ENCODE data around the gene METTL5. TPM values are rescaled to one million over a fixed set of nuclear protein-coding genes. Genes with fewer than 3 reads are reported as not detected.
A peak's percentile ranks its signal among the peaks of the same experiment; 100 is the strongest.

Gene METTL5
- total and polyA plus RNA-seq, 9 of the 15 experiments (the other 6 are each of a cell fraction or from before 2014, with no cell fraction given) = 149 to 471 (median 224) TPM

DNA sequence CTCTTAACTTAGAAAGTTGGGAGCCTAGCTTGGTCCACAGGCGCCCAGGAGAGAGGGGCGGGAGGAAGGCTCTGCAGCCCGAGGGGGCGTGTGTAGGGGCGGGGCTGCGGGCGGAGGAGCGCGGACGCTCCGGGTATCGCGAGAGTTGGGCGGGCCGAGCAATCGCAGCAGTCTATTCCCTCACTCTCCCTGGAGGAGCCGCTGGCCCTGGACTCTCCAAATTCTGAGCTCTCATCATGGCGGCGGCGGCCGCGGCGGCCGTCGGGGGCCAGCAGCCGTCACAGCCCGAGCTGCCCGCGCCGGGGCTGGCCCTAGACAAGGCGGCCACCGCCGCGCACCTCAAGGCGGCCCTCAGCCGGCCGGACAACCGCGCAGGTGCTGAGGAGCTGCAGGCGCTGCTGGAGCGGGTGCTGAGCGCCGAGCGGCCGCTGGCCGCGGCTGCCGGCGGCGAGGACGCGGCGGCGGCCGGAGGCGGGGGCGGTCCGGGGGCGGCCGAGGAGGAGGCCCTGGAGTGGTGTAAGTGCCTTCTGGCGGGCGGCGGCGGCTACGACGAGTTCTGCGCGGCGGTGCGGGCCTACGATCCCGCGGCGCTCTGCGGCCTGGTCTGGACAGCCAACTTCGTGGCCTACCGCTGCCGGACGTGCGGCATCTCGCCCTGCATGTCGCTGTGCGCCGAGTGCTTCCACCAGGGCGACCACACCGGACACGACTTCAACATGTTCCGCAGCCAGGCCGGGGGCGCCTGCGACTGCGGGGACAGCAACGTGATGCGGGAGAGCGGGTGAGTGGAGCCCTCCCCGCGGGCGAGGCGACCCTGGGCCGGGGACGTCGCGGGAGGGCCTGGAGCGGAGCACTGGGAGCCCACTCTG is 2.8 kb upstream of the METTL5 start, which contains the start of gene UBR3 (continued):
- TF ChIP-seq, protein P1, sequence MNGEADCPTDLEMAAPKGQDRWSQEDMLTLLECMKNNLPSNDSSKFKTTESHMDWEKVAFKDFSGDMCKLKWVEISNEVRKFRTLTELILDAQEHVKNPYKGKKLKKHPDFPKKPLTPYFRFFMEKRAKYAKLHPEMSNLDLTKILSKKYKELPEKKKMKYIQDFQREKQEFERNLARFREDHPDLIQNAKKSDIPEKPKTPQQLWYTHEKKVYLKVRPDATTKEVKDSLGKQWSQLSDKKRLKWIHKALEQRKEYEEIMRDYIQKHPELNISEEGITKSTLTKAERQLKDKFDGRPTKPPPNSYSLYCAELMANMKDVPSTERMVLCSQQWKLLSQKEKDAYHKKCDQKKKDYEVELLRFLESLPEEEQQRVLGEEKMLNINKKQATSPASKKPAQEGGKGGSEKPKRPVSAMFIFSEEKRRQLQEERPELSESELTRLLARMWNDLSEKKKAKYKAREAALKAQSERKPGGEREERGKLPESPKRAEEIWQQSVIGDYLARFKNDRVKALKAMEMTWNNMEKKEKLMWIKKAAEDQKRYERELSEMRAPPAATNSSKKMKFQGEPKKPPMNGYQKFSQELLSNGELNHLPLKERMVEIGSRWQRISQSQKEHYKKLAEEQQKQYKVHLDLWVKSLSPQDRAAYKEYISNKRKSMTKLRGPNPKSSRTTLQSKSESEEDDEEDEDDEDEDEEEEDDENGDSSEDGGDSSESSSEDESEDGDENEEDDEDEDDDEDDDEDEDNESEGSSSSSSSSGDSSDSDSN (IDR thresholded peaks at IDR 0.05; ENCODE audit: borderline replicate concordance in 1 of 2, low read depth in 2 of 2, low read length in 2 of 2) = peak; percentile 74 to 86; a peak in 3 of 4 replicates
- TF ChIP-seq ERF (CRISPR knock-in tag; IDR thresholded peaks at IDR 0.05) (0 out of 2 replicates have a peak, but pooled peaks have one; percentile 22), ZNF282 (CRISPR knock-in tag; IDR thresholded peaks at IDR 0.05) (0 out of 2 replicates have a peak, but pooled peaks have one; percentile 38), CHD1 (IDR thresholded peaks at IDR 0.05; ENCODE audit: low read length) (peak; percentile 78), CBFA2T3 (IDR thresholded peaks at IDR 0.05) (no peak), ZKSCAN1 (IDR thresholded peaks at IDR 0.05; ENCODE audit: low read depth, low read length) (no peak), ZNF431 (CRISPR knock-in tag; IDR thresholded peaks at IDR 0.05) (no peak; the same call in 1 of the 2 replicates), ILF3 (IDR thresholded peaks at IDR 0.05; ENCODE audit: borderline replicate concordance) (0 out of 2 replicates have a peak, but pooled peaks have one; percentile 72), BRCA1 (IDR thresholded peaks at IDR 0.05) (no peak), BRCA1 (CRISPR knock-in tag; IDR thresholded peaks at IDR 0.05) (no peak), SLC30A9 (CRISPR knock-in tag; IDR thresholded peaks at IDR 0.05) (no peak), ZSCAN29 (IDR thresholded peaks at IDR 0.05) (peak; percentile 24; the same call in 1 of the 2 replicates), SUPT5H (IDR thresholded peaks at IDR 0.05) (peak; percentile 52), MAZ (CRISPR knock-in tag; conservative IDR thresholded peaks at IDR 0.05 in 1 of 2, IDR thresholded peaks at IDR 0.05 in 1 of 2) (peak; percentile 82 to 97), NR4A1 (CRISPR knock-in tag; IDR thresholded peaks at IDR 0.05) (no peak), NR4A1 (tag; IDR thresholded peaks at IDR 0.05) (0 out of 2 replicates have a peak, but pooled peaks have one; percentile 42), ZFX (CRISPR knock-in tag; IDR thresholded peaks at IDR 0.05) (peak; percentile 96), NONO (IDR thresholded peaks at IDR 0.05; ENCODE audit: low read depth in 2 of 2, low read length in 1 of 2) (peak; percentile 87 to 91), ZNF24 (IDR thresholded peaks at IDR 0.05) (peak; percentile 48; the same call in 1 of the 2 replicates)
- TF ChIP-seq, protein P2, sequence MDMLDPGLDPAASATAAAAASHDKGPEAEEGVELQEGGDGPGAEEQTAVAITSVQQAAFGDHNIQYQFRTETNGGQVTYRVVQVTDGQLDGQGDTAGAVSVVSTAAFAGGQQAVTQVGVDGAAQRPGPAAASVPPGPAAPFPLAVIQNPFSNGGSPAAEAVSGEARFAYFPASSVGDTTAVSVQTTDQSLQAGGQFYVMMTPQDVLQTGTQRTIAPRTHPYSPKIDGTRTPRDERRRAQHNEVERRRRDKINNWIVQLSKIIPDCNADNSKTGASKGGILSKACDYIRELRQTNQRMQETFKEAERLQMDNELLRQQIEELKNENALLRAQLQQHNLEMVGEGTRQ (CRISPR knock-in tag; IDR thresholded peaks at IDR 0.05) = peak; percentile 8; the same call in 1 of the 2 replicates
- TF ChIP-seq, protein P3, sequence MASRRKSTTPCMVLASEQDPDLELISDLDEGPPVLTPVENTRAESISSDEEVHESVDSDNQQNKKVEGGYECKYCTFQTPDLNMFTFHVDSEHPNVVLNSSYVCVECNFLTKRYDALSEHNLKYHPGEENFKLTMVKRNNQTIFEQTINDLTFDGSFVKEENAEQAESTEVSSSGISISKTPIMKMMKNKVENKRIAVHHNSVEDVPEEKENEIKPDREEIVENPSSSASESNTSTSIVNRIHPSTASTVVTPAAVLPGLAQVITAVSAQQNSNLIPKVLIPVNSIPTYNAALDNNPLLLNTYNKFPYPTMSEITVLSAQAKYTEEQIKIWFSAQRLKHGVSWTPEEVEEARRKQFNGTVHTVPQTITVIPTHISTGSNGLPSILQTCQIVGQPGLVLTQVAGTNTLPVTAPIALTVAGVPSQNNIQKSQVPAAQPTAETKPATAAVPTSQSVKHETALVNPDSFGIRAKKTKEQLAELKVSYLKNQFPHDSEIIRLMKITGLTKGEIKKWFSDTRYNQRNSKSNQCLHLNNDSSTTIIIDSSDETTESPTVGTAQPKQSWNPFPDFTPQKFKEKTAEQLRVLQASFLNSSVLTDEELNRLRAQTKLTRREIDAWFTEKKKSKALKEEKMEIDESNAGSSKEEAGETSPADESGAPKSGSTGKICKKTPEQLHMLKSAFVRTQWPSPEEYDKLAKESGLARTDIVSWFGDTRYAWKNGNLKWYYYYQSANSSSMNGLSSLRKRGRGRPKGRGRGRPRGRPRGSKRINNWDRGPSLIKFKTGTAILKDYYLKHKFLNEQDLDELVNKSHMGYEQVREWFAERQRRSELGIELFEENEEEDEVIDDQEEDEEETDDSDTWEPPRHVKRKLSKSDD (conservative IDR thresholded peaks at IDR 0.05; ENCODE audit: low read length) = peak; percentile 79; the same call in 1 of the 2 replicates
- TF ChIP-seq, protein P4, sequence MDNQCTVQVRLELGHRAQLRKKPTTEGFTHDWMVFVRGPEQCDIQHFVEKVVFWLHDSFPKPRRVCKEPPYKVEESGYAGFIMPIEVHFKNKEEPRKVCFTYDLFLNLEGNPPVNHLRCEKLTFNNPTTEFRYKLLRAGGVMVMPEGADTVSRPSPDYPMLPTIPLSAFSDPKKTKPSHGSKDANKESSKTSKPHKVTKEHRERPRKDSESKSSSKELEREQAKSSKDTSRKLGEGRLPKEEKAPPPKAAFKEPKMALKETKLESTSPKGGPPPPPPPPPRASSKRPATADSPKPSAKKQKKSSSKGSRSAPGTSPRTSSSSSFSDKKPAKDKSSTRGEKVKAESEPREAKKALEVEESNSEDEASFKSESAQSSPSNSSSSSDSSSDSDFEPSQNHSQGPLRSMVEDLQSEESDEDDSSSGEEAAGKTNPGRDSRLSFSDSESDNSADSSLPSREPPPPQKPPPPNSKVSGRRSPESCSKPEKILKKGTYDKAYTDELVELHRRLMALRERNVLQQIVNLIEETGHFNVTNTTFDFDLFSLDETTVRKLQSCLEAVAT (IDR thresholded peaks at IDR 0.05) = no peak

Data from K562 (cell line).